A673 (cell line): ENCODE results near the gene FBLN2. TPM values are rescaled to one million over a fixed set of nuclear protein-coding genes. Genes with fewer than 3 reads are reported as not detected.

ENCODE experiments used
- BruUV-seq: library from RNA; stranded (reverse); fragments of 400-500 nt; replicated peaks from 2 replicates; lab custom pipeline; 2021; lab: Mats Ljungman, UMichigan
- CTCF ChIA-PET: fragments of 300-600 bp; sonication (Branson Sonifier 250); formaldehyde crosslinking; loops from one replicate; lab custom pipeline; 2022; ENCODE audit warnings: antibody characterized with exemption; lab: Charles Lee
- POLR2A ChIA-PET: fragments of 300-600 bp; sonication (Branson Sonifier 250); formaldehyde crosslinking; loops from one replicate; lab custom pipeline; 2022; ENCODE audit warnings: antibody characterized with exemption; ENCODE audit not compliant: low non-redundant PET; lab: Charles Lee
- DNase-seq: peaks from one replicate; pipeline ENCODE4 v3.0.0-alpha.2; 2015; ENCODE audit warnings: low spot score
- H3K27ac ChIP-seq: fragments of 200-600 bp; sonication (generic); 2 replicates; pipeline ENCODE4 v1.5.1; 2016; ENCODE audit warnings: mixed run types, low read depth, mild to moderate bottlenecking, mixed read lengths, antibody characterized with exemption, low read length; ENCODE audit not compliant: poor library complexity, severe bottlenecking
- H3K27me3 ChIP-seq: fragments of 200-600 bp; sonication (generic); replicated peaks from 2 replicates; pipeline ENCODE4 v1.6.1; 2017; ENCODE audit warnings: mixed run types, low read depth, mild to moderate bottlenecking, mixed read lengths, antibody characterized with exemption, low read length; ENCODE audit not compliant: insufficient read depth, poor library complexity
- H3K36me3 ChIP-seq: fragments of 200-600 bp; sonication (generic); 2 replicates; pipeline ENCODE4 v1.6.1; 2016; ENCODE audit warnings: mixed run types, mild to moderate bottlenecking, mixed read lengths, antibody characterized with exemption, low read length; ENCODE audit not compliant: insufficient read depth, poor library complexity, severe bottlenecking
- H3K4me1 ChIP-seq: fragments of 200-600 bp; sonication (generic); 2 replicates; pipeline ENCODE4 v1.6.1; 2017; ENCODE audit warnings: mixed run types, mild to moderate bottlenecking, mixed read lengths, antibody characterized with exemption, low read length; ENCODE audit not compliant: insufficient read depth, poor library complexity, severe bottlenecking
- H3K4me3 ChIP-seq: fragments of 200-600 bp; sonication (generic); 2 replicates; pipeline ENCODE4 v1.5.1; 2016; ENCODE audit warnings: low read depth, mixed run types, mild to moderate bottlenecking, mixed read lengths, low read length; ENCODE audit not compliant: poor library complexity, severe bottlenecking
- H3K9me3 ChIP-seq: fragments of 200-600 bp; sonication (generic); 2 replicates; pipeline ENCODE4 v1.6.1; 2016; ENCODE audit warnings: mixed run types, low read depth, mild to moderate bottlenecking, mixed read lengths, antibody characterized with exemption, low read length; ENCODE audit not compliant: poor library complexity, severe bottlenecking
- CTCF ChIP-seq: fragments of 300-800, 200-600 bp; sonication (generic); conservative IDR thresholded peaks from 2 replicates; pipeline ENCODE4 v1.5.1; 2017; ENCODE audit warnings: low read depth, mild to moderate bottlenecking, antibody characterized with exemption, low read length, moderate library complexity, mixed read lengths
- EZH2 ChIP-seq: fragments of 200-600 bp; sonication (generic); IDR thresholded peaks from 2 replicates; pipeline ENCODE4 v1.6.1; 2017; ENCODE audit warnings: borderline replicate concordance, low read depth, mild to moderate bottlenecking, mixed read lengths, antibody characterized with exemption, low read length; ENCODE audit not compliant: poor library complexity, severe bottlenecking
- intact Hi-C: fragments of 100-400 bp; cut with micrococcal nuclease; formaldehyde crosslinking; loops from one replicate; pipeline ENCODE4 v1.10.0; 2022; ENCODE audit not compliant: unreplicated experiment
- total RNA-seq: library from RNA; stranded (reverse); gene quantifications from 2 replicates; pipeline ENCODE4 v1.2.3, GENCODE V29; 2021

Gene FBLN2
- total RNA-seq, 1 experiment from 2014 or later = 0.71 TPM

DNA sequence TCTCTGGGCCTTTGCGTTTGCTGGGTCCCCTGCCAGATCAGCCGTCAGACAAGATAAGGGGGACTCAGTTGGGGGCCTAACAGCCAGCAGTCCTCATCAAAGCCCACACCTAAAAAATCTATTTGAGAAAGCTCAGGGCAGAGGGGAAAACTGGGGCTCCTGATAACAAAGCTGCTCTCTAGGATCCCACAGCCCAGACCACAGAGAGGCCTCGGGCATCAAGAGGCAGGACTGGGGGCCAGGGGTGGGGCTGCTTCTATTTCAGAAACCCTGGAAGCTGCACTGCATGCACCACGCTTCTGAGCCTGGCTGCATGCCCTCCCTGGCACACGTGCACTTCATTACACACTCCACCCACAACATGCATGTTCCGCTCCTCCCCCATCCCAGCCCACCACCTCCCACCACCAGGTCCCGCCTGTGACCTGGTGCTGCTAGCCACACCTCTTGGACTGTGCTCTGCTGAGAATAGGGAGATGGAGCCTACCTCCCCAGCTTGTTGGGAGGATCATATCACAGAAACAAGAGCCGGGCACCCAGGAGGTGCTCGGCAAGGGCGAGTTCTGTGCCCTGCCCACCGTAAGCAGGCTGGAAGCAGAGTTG, 26.6 kb downstream of the FBLN2 start:
- no peak for DNase-seq
- Histone ChIP-seq H3K4me3 (no peak overlapping the region), H3K27me3 (no peaks in the 10 kb centered on the region), H3K27ac (no peak overlapping the region), H3K4me1 (no peaks in the 10 kb centered on the region), H3K36me3 (no peaks in the 10 kb centered on the region), H3K9me3 (no peaks in the 10 kb centered on the region)
- ChIA-PET CTCF (no interaction called here), POLR2A (no interaction called here)
- TF ChIP-seq CTCF (no peak), EZH2 (no peak)
- BruUV-seq = no TSS peak
- intact Hi-C loops = no loop called here

- H3K36me3 ChIP-seq = no peaks in the 10 kb centered on the region
- H3K9me3 ChIP-seq = no peaks in the 10 kb centered on the region
- intact Hi-C loops = no loop called here
- no peak overlapping the region for H3K4me3 ChIP-seq
- H3K27me3 ChIP-seq = no peaks in the 10 kb centered on the region
- DNase-seq = no peak
- ChIA-PET POLR2A (no interaction called here), CTCF (interaction anchor here (0.6 kb wide), 1 partner anchor 80 kb away, joined by 5 read pairs; no protein-coding TSS in a partner anchor)
- H3K27ac ChIP-seq = no peak overlapping the region
- H3K4me1 ChIP-seq = no peaks in the 10 kb centered on the region
- no TSS peak for BruUV-seq
- TF ChIP-seq EZH2 (no peak), CTCF (no peak)
Measured at GRCh38 chr3:13577181-13578121, 28.5 kb downstream of the FBLN2 start.

DNA sequence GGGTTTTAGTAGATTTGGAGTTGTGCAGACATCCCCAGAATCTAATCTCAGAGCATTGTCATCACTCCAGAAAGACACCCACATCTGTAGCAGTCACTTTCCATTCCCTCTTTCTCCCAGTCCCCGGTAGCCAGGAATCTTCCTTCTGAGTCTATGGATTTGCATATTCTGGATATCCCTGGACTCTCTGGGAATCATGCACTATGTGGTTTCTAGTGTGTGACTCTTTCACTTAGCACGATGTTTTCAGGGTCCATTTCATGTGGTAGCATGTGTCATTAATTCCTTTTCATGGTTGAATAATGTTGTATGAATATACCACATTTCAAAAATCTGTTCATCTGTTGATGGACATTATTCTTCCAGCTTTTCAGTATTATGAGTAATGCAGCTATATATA, 29.3 kb downstream of the FBLN2 start:
- H3K4me3 ChIP-seq = no peak overlapping the region
- intact Hi-C loops = no loop called here
- H3K27me3 ChIP-seq = no peaks in the 10 kb centered on the region
- ChIA-PET POLR2A (no interaction called here), CTCF (no interaction called here)
- no TSS peak for BruUV-seq
- no peak overlapping the region for H3K27ac ChIP-seq
- H3K9me3 ChIP-seq = no peaks in the 10 kb centered on the region
- H3K4me1 ChIP-seq = no peaks in the 10 kb centered on the region
- H3K36me3 ChIP-seq = no peaks in the 10 kb centered on the region
- no peak for TF ChIP-seq CTCF
- TF ChIP-seq EZH2 = no peak
- no peak for DNase-seq
